Mesangial cell (primary cell): ENCODE measurements around the gene PCDHGB3. TPM values are rescaled to one million over a fixed set of nuclear protein-coding genes. Genes with fewer than 3 reads are reported as not detected.

Experiments used
- total RNA-seq: library from RNA; depleted of rRNA; stranded (reverse); fragments of >200 nt; gene quantifications from 2 replicates; pipeline ENCODE4 v1.2.3, GENCODE V29; 2015

The PCDHGB3 gene
- 0.98 and 3.8 TPM in 2 replicates for total RNA-seq

DNA sequence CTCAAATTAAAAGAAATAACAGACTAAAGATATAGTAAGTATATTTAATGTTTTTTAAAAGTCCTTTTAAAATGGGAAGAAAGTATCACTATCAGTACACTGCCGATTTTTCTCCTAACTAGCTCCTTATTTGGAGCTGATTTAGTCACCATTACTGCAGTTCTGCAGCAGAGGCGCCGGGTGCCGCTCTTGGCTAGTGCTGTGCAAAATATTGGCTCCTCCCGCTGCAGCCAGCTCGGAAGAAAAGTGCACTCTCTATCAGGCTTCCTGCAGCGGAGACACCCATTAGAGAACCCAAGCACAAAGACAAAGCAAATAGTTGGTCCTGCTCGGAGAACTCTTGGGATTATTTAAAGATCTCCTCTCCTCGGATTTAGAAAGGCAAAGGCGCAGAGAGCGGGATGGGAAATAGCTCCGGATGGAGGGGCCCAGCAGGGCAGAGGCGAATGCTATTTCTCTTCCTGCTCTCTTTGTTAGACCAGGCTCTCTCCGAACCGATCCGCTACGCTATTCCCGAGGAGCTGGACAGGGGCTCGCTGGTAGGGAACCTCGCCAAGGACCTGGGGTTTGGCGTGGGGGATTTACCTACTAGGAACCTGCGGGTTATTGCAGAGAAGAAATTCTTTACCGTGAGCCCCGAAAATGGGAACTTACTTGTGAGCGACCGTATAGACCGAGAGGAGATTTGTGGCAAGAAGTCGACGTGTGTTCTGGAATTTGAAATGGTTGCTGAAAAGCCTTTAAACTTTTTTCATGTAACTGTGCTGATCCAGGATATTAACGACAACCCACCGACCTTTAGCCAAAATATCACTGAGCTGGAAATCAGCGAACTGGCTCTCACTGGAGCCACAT, at the start of gene PCDHGB3:
TSS of gene PCDHGB3 (plus strand) at position 249 of the 855 bp plus-strand sequence. CDS start at position 402, 153 bp downstream.

DNA sequence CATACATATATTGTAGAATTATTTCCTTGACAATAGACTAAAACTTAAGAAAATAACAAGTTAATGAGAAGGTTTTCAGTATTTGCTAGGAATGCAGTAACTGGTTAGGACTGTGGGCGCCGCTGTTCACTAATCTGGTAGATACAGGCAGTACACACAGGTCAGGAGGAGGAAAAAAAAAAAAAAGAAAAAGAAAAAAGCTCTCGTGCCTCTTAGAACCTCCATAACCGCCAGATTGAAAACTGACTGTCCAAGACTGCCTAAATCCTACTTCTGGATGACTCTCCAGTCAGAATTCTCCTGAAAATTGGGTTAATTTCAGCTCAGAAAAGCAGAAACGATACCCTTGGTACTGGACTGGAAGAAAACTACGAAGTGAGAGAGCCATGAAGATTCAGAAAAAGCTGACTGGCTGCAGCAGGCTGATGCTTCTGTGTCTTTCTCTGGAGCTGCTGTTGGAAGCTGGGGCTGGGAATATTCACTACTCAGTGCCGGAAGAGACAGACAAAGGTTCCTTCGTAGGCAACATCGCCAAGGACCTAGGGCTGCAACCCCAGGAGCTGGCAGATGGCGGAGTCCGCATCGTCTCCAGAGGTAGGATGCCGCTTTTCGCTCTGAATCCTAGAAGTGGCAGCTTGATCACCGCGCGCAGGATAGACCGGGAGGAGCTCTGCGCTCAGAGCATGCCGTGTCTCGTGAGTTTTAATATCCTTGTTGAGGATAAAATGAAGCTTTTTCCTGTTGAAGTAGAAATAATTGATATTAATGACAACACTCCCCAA, 39.6 kb upstream of the PCDHGB3 start, which contains the start of gene PCDHGA1:
TSS of gene PCDHGA1 (plus strand) at position 216 of the 782 bp plus-strand sequence.

DNA sequence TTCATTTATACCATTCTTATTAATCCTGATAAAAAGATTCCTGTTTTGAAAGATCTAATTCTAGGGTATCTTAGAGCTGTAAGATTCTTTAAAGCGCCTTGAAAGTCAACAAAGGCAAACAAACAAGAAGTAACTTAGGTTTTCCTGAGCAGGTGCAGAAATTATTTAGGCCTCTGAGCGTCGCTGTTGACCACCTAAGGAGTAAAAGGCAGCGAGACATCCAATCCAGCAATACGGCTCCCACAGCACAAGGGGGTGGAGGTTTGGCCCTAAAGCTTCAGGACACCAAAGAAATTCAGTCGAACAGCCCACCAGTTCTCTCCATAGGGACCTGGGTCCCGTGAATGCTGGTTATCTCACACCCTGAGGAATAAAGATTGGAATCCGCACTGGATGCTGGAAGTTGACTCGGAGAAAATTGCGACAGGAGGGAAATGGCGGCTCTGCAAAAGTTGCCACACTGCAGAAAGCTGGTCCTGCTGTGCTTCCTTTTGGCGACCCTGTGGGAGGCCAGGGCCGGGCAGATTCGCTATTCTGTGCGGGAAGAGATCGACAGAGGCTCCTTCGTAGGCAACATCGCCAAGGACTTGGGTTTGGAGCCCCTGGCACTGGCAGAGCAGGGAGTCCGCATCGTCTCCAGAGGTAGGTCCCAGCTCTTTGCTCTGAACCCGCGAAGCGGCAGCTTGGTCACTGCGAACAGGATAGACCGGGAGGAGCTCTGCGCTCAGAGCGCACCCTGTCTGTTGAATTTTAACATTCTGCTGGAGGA, 31.3 kb upstream of the PCDHGB3 start, which contains the start of gene PCDHGA2:
TSS of gene PCDHGA2 (plus strand) at position 223 of the 769 bp plus-strand sequence.

DNA sequence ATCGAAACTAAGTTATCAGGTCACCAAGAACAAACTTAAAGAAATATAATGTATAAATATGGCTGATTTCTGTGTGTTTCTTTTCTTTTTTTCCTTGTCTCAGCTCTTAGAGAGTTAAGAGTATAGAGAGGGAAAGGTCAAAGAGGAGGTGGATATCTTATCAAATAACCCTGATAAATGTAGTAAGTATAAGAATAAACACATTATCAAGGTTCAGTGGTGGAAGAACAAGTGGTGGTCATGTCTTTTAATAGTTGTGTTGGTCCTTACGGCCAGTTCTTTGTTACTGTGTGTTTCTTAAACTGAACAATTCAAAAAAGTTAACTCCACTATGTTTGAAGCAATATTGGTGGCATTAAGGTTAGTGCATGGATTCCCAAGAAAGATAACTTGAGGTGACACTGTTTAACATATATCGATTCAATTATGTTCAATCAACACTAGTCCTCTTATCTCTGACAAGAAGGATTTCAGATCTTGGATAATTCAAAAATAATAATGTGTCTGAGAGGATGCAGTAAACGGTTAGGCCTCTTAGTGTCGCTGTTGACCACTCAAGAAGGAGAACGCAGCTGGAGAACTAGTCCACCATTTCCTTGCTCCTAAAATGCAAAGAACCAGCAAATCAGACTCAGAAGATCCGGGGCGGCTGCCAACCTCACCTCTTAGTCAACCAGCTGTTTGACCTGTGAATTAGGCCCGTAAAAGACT, 26.6 kb upstream of the PCDHGB3 start, which contains the start of gene PCDHGA3:
TSS of gene PCDHGA3 (plus strand) at position 588 of the 711 bp plus-strand sequence. CDS start 205 bp downstream, outside the sequence.

DNA sequence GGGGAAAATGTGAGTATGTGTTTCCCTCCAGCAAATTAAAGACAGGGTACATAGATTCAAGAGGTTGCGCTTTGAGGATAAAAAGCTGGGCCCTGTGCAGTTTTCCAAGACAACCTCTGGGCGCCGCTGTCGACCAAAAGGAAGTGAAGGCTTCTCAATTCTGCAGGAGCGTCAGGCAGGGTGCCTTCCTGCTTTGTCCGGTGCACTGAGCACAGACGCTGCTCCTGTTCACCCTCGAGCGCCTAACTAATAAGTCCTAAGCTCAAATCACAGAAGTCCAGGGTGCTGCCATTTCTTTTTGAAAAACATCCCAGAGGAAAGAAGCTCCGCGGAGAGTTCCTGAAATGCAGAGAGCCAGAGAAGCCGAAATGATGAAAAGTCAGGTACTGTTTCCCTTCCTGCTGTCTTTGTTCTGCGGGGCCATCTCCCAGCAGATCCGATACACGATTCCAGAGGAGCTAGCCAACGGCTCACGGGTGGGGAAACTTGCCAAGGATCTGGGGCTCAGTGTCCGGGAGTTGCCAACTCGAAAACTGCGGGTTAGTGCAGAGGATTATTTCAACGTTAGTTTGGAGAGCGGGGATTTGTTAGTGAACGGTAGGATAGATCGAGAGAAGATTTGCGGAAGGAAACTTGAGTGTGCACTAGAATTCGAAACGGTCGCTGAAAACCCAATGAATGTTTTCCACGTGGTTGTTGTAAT, 20.0 kb upstream of the PCDHGB3 start, which contains the start of gene PCDHGB1:
TSS of gene PCDHGB1 (plus strand) at position 183 of the 703 bp plus-strand sequence. CDS start at position 345, 162 bp downstream.

DNA sequence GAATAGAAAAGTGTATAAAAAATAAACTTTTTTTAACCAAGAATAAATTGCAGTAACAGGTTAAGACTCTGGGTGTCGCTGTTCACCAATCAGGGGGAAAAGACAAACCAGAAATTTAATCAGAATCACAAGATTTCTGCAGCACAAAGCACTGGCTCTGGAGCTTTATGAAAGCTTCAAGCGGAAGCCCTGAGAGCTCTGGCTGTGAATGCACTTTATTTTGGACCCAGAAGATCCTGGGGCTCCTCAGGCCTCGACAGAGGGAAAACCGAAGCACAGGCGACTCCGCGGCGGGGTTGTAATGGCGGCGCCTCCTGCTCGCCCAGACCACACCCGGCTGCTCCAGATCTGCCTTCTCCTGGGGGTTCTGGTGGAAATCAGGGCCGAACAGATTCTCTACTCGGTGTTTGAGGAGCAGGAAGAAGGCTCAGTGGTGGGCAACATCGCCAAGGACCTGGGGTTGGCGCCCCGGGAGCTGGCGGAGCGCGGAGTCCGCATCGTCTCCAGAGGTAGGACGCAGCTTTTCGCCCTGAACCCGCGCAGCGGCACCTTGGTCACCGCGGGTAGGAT, 15.1 kb upstream of the PCDHGB3 start, which contains the start of gene PCDHGA4:
TSS of gene PCDHGA4 (plus strand) at position 122 of the 570 bp plus-strand sequence. CDS start at position 209, 87 bp downstream.

DNA sequence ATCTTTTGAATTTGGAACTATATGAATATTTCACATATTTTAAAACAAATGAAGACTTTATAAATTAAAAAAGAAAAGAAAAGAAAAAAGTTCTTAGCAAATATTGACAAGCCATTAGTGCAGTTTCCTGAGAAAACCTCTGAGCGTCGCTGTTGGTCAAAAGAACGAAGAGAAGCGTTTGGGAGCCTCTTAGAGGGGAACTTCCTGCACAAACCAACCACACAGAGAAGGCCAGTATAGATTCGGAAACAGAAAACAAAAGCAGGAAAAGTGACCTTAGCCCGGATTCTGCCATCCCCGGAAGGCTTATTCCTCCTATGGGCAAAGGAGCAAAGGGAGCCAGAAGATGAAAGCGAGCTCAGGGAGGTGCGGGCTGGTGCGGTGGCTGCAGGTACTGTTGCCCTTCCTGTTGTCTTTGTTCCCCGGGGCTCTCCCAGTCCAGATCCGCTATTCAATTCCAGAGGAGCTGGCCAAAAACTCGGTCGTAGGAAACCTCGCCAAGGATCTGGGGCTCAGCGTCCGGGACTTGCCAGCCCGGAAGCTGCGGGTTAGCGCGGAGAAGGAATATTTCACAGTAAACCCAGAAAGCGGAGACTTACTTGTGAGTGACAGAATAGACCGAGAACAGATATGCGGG, 10.1 kb upstream of the PCDHGB3 start, which contains the start of gene PCDHGB2:
TSS of gene PCDHGB2 (plus strand) at position 205 of the 637 bp plus-strand sequence. CDS start at position 347, 142 bp downstream.

DNA sequence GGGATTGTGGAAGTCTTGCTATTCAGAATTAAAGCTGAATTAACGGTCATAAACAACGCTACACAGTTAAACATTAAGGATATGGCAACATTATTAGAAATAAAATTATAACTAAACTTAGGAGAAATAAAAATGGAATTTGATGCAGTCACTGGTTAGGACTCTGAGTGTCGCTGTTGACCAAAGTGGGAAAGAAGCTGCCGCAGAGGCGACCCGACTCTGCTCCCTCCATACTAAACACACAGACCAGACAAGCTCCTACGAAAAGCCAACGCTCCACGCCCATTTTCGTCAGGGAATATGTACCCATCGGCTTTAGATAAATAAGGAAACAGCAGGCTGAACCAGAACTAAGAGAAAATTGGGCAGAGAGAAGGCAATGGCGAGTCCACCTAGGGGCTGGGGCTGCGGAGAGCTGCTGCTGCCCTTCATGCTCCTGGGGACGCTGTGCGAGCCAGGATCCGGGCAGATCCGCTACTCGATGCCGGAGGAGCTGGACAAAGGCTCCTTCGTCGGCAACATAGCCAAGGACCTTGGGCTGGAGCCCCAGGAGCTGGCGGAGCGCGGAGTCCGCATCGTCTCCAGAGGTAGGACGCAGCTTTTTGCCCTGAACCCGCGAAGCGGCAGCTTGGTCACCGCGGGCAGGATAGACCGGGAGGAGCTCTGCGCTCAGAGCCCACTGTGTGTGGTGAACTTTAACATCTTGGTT, 5.9 kb upstream of the PCDHGB3 start, which contains the start of gene PCDHGA5:
TSS of gene PCDHGA5 (plus strand) at position 211 of the 709 bp plus-strand sequence. CDS start at position 380, 169 bp downstream.

DNA sequence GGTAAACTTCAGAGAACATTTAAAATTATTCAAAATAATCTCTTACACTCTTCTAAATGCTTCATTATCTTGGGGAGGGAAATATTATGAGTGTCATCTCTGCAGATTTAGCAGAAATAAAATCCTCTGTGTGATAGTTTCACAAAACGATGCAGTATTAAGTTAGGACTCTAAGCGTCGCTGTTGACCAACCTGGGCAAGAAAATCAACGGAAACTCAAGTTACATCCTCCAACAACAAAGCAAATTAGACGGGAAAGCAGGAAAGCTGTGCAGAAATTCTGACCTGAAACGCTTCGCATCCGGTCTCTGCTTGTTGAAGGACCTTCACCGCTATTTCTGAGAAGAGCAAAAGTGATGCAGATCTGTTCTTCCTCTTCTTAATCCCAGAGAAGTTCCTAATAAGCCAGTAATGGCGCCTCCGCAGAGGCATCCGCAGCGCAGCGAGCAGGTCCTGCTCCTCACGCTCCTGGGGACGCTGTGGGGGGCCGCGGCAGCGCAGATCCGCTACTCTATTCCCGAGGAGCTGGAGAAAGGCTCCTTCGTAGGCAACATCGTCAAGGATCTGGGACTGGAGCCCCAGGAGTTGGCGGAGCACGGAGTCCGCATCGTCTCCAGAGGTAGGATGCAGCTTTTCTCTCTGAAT, 3.8 kb downstream of the PCDHGB3 start, which contains the start of gene PCDHGA6:
TSS of gene PCDHGA6 (plus strand) at position 219 of the 645 bp plus-strand sequence. CDS start at position 412, 193 bp downstream.

DNA sequence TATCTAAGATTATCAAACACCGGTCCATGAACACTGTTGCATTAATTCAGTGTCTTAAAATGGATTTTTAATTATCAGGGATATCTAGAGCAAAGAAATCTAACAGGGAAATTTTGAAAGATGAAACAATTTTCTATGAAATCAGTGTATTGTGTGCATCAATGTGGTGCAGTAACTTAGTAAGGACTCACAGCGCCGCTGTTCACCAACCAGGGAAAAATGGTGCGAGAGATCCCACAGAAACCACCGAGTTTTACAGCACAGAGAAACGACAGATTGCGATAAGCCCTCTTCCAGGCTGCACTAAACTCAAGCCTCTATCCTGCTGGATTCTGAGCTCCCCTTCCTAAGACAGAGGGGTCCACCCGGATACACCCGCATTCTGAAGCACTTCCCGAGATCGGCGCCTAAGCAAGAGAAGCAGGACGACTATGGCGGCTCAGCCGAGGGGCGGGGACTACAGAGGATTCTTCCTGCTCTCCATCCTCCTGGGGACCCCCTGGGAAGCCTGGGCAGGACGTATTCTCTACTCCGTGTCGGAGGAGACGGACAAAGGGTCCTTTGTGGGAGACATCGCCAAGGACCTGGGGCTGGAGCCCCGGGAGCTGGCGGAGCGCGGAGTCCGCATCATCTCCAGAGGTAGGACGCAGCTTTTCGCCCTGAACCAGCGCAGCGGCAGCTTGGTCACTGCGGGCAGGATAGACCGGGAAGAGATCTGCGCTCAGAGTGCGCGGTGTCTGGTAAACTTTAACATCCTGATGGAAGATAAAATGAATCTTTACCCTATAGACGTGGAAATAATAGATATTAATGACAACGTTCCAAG, 12.6 kb downstream of the PCDHGB3 start, which contains the start of gene PCDHGA7:
TSS of gene PCDHGA7 (plus strand) at position 274 of the 826 bp plus-strand sequence. CDS start at position 432, 158 bp downstream.

DNA sequence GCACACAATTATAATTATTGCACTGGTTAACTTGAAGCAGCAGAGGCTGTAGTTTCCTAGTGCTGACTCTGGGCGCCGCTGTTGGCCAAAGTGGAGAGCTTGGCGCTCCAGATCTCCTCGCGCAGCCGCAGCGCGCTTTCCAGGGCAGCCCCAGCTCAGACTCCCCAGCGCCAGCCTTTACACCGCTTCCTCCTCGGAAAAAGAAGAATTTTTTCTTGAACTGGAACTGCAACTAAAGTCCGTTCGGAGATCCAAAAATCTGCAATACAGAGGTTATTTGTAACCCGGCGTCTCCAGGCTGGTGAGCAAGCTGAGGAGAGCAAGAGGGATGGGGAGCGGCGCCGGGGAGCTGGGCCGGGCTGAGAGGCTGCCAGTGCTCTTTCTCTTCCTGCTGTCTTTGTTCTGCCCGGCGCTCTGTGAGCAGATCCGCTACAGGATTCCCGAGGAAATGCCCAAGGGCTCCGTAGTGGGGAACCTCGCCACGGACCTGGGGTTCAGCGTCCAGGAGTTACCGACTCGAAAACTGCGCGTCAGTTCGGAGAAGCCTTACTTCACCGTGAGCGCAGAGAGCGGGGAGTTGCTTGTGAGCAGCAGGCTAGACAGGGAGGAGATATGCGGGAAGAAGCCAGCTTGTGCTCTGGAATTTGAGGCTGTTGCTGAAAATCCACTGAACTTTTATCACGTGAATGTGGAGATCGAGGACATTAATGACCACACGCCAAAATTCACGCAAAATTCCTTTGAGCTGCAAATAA, 17.7 kb downstream of the PCDHGB3 start, which contains the start of gene PCDHGB4:
TSS of gene PCDHGB4 (plus strand) at position 142 of the 755 bp plus-strand sequence. CDS start at position 329, 187 bp downstream.

DNA sequence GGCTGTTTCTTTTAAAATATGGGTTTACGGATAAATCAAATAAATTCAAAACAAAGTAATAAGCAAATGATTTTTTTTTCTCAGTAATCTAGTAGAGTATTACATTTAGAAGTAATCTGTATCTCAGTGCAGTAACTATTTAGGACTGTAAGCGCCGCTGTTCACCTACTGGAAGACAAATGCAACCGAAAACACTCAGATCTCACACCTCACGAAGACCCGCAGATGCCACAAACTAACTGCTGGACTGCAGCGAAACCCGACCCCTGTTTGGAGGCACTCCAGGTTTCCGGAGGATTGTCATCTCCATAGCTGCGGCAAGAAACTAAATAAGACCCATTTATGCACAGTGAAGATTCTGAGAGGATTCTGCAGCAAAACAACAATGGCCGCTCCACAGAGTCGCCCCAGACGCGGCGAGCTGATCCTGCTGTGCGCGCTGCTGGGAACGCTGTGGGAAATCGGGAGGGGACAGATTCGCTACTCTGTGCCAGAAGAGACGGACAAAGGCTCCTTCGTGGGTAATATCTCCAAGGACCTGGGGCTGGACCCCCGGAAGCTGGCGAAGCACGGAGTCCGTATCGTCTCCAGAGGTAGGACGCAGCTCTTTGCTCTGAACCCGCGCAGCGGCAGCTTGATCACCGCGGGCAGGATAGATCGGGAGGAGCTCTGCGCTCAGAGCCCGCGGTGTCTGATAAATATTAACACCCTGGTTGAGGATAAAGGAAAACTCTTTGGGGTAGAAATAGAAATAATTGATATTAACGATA, 22.6 kb downstream of the PCDHGB3 start, which contains the start of gene PCDHGA8:
TSS of gene PCDHGA8 (plus strand) at position 205 of the 770 bp plus-strand sequence. CDS start at position 386, 181 bp downstream.

DNA sequence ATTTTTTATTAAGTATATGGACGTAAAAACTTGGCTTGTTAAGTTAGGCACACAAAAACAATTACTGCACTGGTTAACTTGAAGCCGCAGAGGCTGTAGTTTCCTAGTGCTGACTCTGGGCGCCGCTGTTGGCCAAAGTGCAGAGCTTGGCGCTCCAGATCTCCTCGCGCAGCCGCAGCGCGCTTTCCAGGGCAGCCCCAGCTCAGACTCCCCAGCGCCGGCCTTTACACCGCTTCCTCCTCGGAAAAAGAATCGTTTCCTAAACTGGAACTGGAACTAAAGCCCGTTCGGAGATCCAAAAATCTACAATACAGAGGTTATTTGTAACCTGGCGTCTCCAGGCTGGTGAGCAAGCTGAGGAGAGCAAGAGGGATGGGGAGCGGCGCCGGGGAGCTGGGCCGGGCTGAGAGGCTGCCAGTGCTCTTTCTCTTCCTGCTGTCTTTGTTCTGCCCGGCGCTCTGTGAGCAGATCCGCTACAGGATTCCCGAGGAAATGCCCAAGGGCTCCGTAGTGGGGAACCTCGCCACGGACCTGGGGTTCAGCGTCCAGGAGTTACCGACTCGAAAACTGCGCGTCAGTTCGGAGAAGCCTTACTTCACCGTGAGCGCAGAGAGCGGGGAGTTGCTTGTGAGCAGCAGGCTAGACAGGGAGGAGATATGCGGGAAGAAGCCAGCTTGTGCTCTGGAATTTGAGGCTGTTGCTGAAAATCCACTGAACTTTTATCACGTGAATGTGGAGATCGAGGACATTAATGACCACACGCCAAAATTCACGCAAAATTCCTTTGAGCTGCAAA, 27.9 kb downstream of the PCDHGB3 start, which contains the start of gene PCDHGB5:
TSS of gene PCDHGB5 (plus strand) at position 192 of the 796 bp plus-strand sequence. CDS start at position 373, 181 bp downstream.

DNA sequence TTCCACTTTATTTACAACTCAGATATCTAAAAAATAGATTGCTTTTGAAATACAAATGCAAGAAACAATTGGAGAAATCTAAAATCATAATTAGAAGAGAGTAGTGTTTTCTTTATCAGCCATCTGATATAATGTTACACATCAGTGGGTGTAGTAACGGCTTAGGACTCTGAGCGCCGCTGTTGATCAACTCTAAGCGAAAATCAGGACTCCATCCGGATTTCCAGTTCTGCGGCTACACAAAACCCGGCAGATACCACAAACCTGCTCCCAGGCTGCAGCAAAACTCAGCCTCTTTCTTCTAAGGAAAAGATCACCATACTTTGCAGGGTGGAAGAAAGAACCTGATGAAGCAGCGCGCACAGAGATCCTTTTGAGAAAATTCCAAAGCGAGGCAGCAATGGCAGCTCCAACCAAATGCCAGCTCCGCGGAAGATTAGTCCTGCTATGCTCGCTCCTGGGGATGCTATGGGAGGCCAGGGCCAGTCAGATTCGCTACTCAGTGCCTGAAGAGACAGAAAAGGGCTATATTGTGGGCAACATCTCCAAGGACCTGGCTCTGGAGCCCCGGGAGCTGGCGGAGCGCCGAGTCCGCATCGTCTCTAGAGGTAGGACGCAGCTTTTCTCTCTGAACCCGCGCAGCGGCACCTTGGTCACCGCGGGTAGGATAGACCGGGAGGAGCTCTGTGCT, 32.7 kb downstream of the PCDHGB3 start, which contains the start of gene PCDHGA9:
TSS of gene PCDHGA9 (plus strand) at position 226 of the 691 bp plus-strand sequence. CDS start at position 401, 175 bp downstream.

